SU-DHL-6 (cell line): ENCODE measurements around the gene MOGAT3.

ENCODE experiments used
- EZH2phosphoT487 ChIP-seq: fragments of 200-600 bp; sonication (generic), shearing (Covaris generic); conservative IDR thresholded peaks from 2 replicates; pipeline ENCODE4 v1.6.1; 2018; ENCODE audit warnings: mild to moderate bottlenecking, antibody characterized with exemption, low read length, moderate library complexity, mixed read lengths
- TF ChIP-seq, protein P1 (sequence below): fragments of 200-600 bp; sonication (generic); IDR thresholded peaks from one replicate; pipeline ENCODE4 v1.5.1; 2017; ENCODE audit warnings: antibody characterized with exemption, mild to moderate bottlenecking, low read length, moderate library complexity; ENCODE audit not compliant: insufficient read depth, poor library complexity, severe bottlenecking

DNA sequence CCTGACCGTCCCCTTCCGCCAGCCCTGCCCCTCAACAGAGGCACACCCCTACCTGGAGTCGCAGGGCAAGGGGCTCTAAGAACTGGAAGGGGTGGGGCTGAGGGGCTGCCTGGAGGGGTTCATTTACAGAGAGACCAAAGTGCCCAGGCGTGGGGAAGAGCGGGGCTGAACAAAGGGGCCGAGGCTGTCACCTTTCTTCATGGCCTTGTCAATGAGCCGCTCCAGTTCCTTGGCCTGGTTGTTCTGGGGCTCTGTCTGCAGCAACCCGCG, 39.0 kb upstream of the MOGAT3 start:
- TF ChIP-seq, protein P1, sequence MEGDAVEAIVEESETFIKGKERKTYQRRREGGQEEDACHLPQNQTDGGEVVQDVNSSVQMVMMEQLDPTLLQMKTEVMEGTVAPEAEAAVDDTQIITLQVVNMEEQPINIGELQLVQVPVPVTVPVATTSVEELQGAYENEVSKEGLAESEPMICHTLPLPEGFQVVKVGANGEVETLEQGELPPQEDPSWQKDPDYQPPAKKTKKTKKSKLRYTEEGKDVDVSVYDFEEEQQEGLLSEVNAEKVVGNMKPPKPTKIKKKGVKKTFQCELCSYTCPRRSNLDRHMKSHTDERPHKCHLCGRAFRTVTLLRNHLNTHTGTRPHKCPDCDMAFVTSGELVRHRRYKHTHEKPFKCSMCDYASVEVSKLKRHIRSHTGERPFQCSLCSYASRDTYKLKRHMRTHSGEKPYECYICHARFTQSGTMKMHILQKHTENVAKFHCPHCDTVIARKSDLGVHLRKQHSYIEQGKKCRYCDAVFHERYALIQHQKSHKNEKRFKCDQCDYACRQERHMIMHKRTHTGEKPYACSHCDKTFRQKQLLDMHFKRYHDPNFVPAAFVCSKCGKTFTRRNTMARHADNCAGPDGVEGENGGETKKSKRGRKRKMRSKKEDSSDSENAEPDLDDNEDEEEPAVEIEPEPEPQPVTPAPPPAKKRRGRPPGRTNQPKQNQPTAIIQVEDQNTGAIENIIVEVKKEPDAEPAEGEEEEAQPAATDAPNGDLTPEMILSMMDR: no peak
- TF ChIP-seq EZH2phosphoT487: no peak
